HepG2 (cell line): Measurements from ENCODE around the gene IYD. TPM values are rescaled to one million over a fixed set of nuclear protein-coding genes. Genes with fewer than 3 reads are reported as not detected.
A peak's percentile ranks its signal among the peaks of the same experiment; 100 is the strongest.

ENCODE experiments used
- ATAC-seq: fragments of 200-7000 bp; cut with Tn5 transposase; 3 replicates; pipeline ENCODE4 v1.9.1; 2020; ENCODE audit warnings: mild to moderate bottlenecking, moderate library complexity
- BruUV-seq: library from RNA; stranded (reverse); fragments of 400-500 nt; replicated peaks from 2 replicates; lab custom pipeline; 2021; lab: Mats Ljungman, UMichigan
- CTCF ChIA-PET: fragments of 300-600 bp; formaldehyde crosslinking; extraction: SDS; loops from one replicate; lab custom pipeline; 2021; ENCODE audit warnings: low total read pairs, inconsistent platforms, low intra/inter-chr PET ratio; lab: Yijun Ruan, JAX
- POLR2A ChIA-PET: fragments of 350-600 bp; sonication (Branson Sonifier 250); formaldehyde crosslinking; loops from one replicate; lab custom pipeline; 2020; ENCODE audit warnings: antibody characterized with exemption, inconsistent platforms; lab: Yijun Ruan, JAX
- DNase-seq: peaks from one replicate; pipeline ENCODE4 v3.0.0-alpha.2; 2015; ENCODE audit warnings: low spot score
- FAIRE-seq: peaks from 3 replicates; lab custom pipeline; 2011; peaks lifted over from hg19 to GRCh38; lab: Jason Lieb, UNC
- H2AFZ ChIP-seq: one replicate; pipeline ENCODE4 v1.6.1; 2011; ENCODE audit warnings: low read length, inconsistent platforms
- H3K27ac ChIP-seq: fragments of 300-600 bp; 3 replicates; pipeline ENCODE4 v1.8.0; 2011; ENCODE audit warnings: mixed run types, mild to moderate bottlenecking, mixed read lengths, low read length, inconsistent platforms; ENCODE audit not compliant: insufficient read depth; ENCODE audit errors: extremely low read length
- H3K27me3 ChIP-seq, 2 experiments: fragments of 200-600 bp in 1 of 2; 2 replicates in 1 of 2; 3 replicates in 1 of 2; pipeline versions ENCODE4 v1.6.0 to v1.8.0; 2011; ENCODE audit warnings: low read length in 2 of 2, mild to moderate bottlenecking in 2 of 2, moderate library complexity in 2 of 2, inconsistent platforms in 1 of 2; ENCODE audit not compliant: insufficient read depth in 2 of 2, control insufficient read depth in 1 of 2
- H3K36me3 ChIP-seq, 2 experiments: fragments of 200-600 bp in 1 of 2; replicated peaks in 1 of 2; 2 replicates in 1 of 2; 3 replicates in 1 of 2; pipeline versions ENCODE4 v1.5.1 to v1.8.0; 2011; ENCODE audit warnings: low read length in 2 of 2, inconsistent platforms in 1 of 2; ENCODE audit not compliant: insufficient read depth in 2 of 2, control insufficient read depth in 1 of 2
- H3K4me1 ChIP-seq: 2 replicates; pipeline ENCODE4 v1.5.1; 2012; ENCODE audit warnings: low read length, inconsistent platforms; ENCODE audit not compliant: insufficient read depth
- H3K4me2 ChIP-seq: 2 replicates; pipeline ENCODE4 v1.6.0; 2011; ENCODE audit warnings: low read depth, low read length, inconsistent platforms
- H3K4me3 ChIP-seq, 3 experiments: fragments of 200-600 bp in 1 of 3; sonication (generic), shearing (Covaris generic) in 1 of 3; replicated peaks in 1 of 3; 2 replicates each; pipeline ENCODE4 v1.5.1; 2011 to 2016; ENCODE audit warnings: low read length in 3 of 3, inconsistent platforms in 2 of 3, low read depth in 2 of 3, mild to moderate bottlenecking in 2 of 3, control low read depth in 1 of 3, mixed read lengths in 1 of 3; ENCODE audit not compliant: insufficient read depth in 1 of 3
- H3K79me2 ChIP-seq: one replicate; pipeline ENCODE4 v1.6.1; 2011; ENCODE audit warnings: low read length, inconsistent platforms; ENCODE audit not compliant: insufficient read depth
- H3K9ac ChIP-seq: 2 replicates; pipeline ENCODE4 v1.6.0; 2011; ENCODE audit warnings: mild to moderate bottlenecking, low read depth, low read length, inconsistent platforms; ENCODE audit not compliant: insufficient read depth
- H3K9me3 ChIP-seq: 2 replicates; pipeline ENCODE4 v1.5.1; 2012; ENCODE audit warnings: mild to moderate bottlenecking, low read length
- H4K20me1 ChIP-seq: 2 replicates; pipeline ENCODE4 v1.6.0; 2011; ENCODE audit warnings: inconsistent platforms, mild to moderate bottlenecking, low read length, moderate library complexity; ENCODE audit not compliant: insufficient read depth
- ELF1 ChIP-seq: sonication (generic); formaldehyde crosslinking; IDR thresholded peaks from 2 replicates; pipeline ENCODE4 v1.4.0; 2020; ENCODE audit warnings: missing genetic modification reagents
- ETV5 ChIP-seq: IDR thresholded peaks from 2 replicates; pipeline ENCODE4 v1.6.1; 2018; ENCODE audit warnings: missing biosample characterization, missing genetic modification reagents, inconsistent platforms, borderline replicate concordance
- GABPA ChIP-seq, 2 experiments: IDR thresholded peaks; 2 replicates each; pipeline ENCODE4 v1.6.1; 2011 to 2016; ENCODE audit warnings: low read depth in 2 of 2, low read length in 1 of 2, missing biosample characterization in 1 of 2, missing genetic modification characterization in 1 of 2
- GABPB1 ChIP-seq: IDR thresholded peaks from 2 replicates; pipeline ENCODE4 v1.6.1; 2016; ENCODE audit warnings: mild to moderate bottlenecking, missing genetic modification reagents, moderate library complexity, missing compliant biosample characterization
- HNF4A ChIP-seq: sonication (generic); formaldehyde crosslinking; IDR thresholded peaks from 2 replicates; pipeline ENCODE4 v1.4.0; 2020; ENCODE audit warnings: missing genetic modification reagents
- HOXA3 ChIP-seq: sonication (generic); formaldehyde crosslinking; IDR thresholded peaks from 2 replicates; pipeline ENCODE4 v1.5.0; 2020; ENCODE audit warnings: missing genetic modification reagents
- NONO ChIP-seq, 2 experiments: fragments of 450-650 bp in 1 of 2; sonication (generic) in 1 of 2; formaldehyde crosslinking in 1 of 2; IDR thresholded peaks in 1 of 2; conservative IDR thresholded peaks in 1 of 2; 2 replicates each; pipeline versions ENCODE4 v1.6.1 to v1.8.0; 2017 to 2022; ENCODE audit warnings: mild to moderate bottlenecking in 1 of 2, missing genetic modification reagents in 1 of 2, moderate library complexity in 1 of 2
- NR2F6 ChIP-seq, 2 experiments: IDR thresholded peaks; 2 replicates each; pipeline ENCODE4 v1.6.1; 2016; ENCODE audit warnings: antibody characterized with exemption in 1 of 2, mild to moderate bottlenecking in 1 of 2
- PAXIP1 ChIP-seq: sonication (generic); formaldehyde crosslinking; conservative IDR thresholded peaks from 2 replicates; pipeline ENCODE4 v1.4.0; 2020; ENCODE audit warnings: mild to moderate bottlenecking, missing genetic modification reagents, moderate library complexity
- ZKSCAN1 ChIP-seq: fragments of 150-350 bp; IDR thresholded peaks from 2 replicates; pipeline ENCODE4 v1.6.1; 2014; ENCODE audit warnings: low read length
- ZMYM2 ChIP-seq: sonication (generic); formaldehyde crosslinking; IDR thresholded peaks from 2 replicates; pipeline ENCODE4 v1.8.0; 2022; ENCODE audit warnings: mild to moderate bottlenecking, missing genetic modification reagents
- WGBS: methylation state at CpG from one replicate; pipeline ENCODE4 v1.1.6; 2017; ENCODE audit warnings: low lambda C conversion rate; 5-methylcytosine and 5-hydroxymethylcytosine counted together
- in situ Hi-C: cut with HindIII; loops from 2 replicates; pipeline ENCODE4 v1.10.0; 2017; ENCODE audit warnings: low pct_unique_long_range_greater_than_20kb; ENCODE audit not compliant: extremely low pct_ligation_motif_present
- intact Hi-C: fragments of 100-400 bp; cut with micrococcal nuclease; formaldehyde crosslinking; loops from one replicate; pipeline ENCODE4 v1.10.0; 2022; ENCODE audit not compliant: unreplicated experiment
- polyA plus RNA-seq, 8 experiments: library from polyadenylated mRNA; depleted of rRNA in 3 of 8; stranded (reverse) in 7 of 8; unstranded in 1 of 8; fragments of >200 nt; fragmentation: Illumina TruSeq in 4 of 8; extraction: Trizol in 4 of 8; gene quantifications; 2 replicates each; pipeline versions ENCODE4 v1.2.1 to v1.2.3, GENCODE V29; 2011 to 2016; ENCODE audit warnings: low read depth in 4 of 8, missing spikeins in 1 of 8, mixed read lengths in 1 of 8; ENCODE audit not compliant: insufficient read depth in 1 of 8
- total RNA-seq, 5 experiments: library from RNA; depleted of rRNA; stranded (reverse); fragments of >200 nt; fragmentation: Illumina TruSeq; extraction: Trizol; gene quantifications; 2 replicates each; pipeline ENCODE4 v1.2.3, GENCODE V29; 2016; ENCODE audit warnings: low read depth in 1 of 5

IYD gene
- total and polyA plus RNA-seq, 2 of the 13 experiments (the other 11 are each of a cell fraction or from before 2014, with no cell fraction given): 0.01 to 0.46 TPM

DNA sequence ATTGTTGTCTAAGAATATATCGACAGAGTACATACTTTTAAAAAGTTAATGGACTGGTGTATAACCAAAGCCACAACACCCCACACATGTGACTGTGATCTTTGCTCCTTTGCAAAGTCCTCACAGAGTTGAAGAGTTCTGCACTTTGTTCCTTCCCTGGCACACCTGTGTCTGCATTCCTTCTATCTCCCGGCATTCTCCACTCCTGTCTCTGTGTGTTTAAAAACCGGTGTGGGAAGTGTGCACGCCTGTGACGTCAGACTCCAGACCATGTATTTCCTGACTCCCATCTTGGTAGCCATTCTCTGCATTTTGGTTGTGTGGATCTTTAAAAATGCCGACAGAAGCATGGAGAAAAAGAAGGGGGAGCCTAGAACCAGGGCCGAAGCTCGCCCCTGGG is at the start of gene IYD (continued):
- peak; percentile 62; the same call in 1 of the 2 replicates for TF ChIP-seq PAXIP1 (CRISPR knock-in tag)
- peak; percentile 27; the same call in 1 of the 2 replicates for TF ChIP-seq HOXA3 (CRISPR knock-in tag)
- peak; percentile 38; the same call in 1 of the 2 replicates for TF ChIP-seq GABPB1 (CRISPR knock-in tag)
- 0 out of 2 replicates have a peak, but pooled peaks have one; percentile 23 for TF ChIP-seq ZMYM2 (CRISPR knock-in tag)
- TF ChIP-seq ETV5 (CRISPR knock-in tag): 0 out of 2 replicates have a peak, but pooled peaks have one; percentile 14
- TF ChIP-seq ELF1: peak; percentile 27; the same call in 1 of the 2 replicates
- TF ChIP-seq GABPA (IDR thresholded peaks at IDR 0.05; ENCODE audit: low read depth, low read length): 0 out of 2 replicates have a peak, but pooled peaks have one; percentile 6
- peak; percentile 60 for TF ChIP-seq GABPA (CRISPR knock-in tag; IDR thresholded peaks at IDR 0.05; ENCODE audit: low read depth)
- peak; percentile 88 for TF ChIP-seq HNF4A (CRISPR knock-in tag)

DNA sequence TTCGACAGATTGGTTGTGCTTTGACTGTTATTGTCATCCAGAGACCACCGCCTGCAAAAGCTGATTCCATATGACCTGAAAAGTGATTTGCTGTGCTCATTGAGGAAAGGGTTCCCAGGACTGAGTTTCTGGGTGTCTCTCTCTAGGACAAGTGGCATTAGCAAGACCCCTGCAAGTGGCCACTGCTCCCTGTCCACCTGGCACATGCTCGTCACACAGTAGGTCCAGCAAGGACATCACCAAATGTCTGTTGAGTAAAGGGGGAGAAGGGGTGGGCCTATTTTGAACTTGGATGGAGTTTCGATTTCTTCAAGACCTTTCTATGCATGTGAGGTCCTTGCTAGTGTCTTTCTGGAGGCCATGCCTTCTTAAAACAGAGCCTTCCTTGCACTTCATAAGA is 48.9 kb upstream of the IYD start:
- Histone ChIP-seq H3K4me2 (no peak overlapping the region), H3K36me3 (no peaks in the 10 kb centered on the region; a peak in 1 of 5 replicates), H3K9me3 (no peaks in the 10 kb centered on the region), H4K20me1 (no peaks in the 10 kb centered on the region), H3K4me3 (no peak overlapping the region), H3K27ac (no peak overlapping the region), H3K79me2 (no peaks in the 10 kb centered on the region), H3K27me3 (peaks cover 2 to 21% of the 10 kb centered on the region in 2 experiments; a peak in 2 of 5 replicates), H3K9ac (no peak overlapping the region), H2AFZ (no peak overlapping the region), H3K4me1 (no peaks in the 10 kb centered on the region)
- POLR2A ChIA-PET: no interaction called here
- no peak for FAIRE-seq
- intact Hi-C loops (no loop called here), in situ Hi-C loops (no loop called here)
- TF ChIP-seq NR2F6 (IDR thresholded peaks at IDR 0.05) (no peak), NR2F6 (CRISPR knock-in tag; IDR thresholded peaks at IDR 0.05) (no peak), ZKSCAN1 (no peak), NONO (IDR thresholded peaks at IDR 0.05) (no peak), NONO (CRISPR knock-in tag; conservative IDR thresholded peaks at IDR 0.05) (no peak)
- DNase-seq: no peak
- 3% methylated on average over 4 of the region's 4 CpGs for WGBS
- ATAC-seq: no peak
- CTCF ChIA-PET: no interaction called here
- no TSS peak for BruUV-seq
